HG02678 (cell line): Measurements from ENCODE around the gene CDH23.

Experiments used
- ATAC-seq: cut with Tn5 transposase; IDR thresholded peaks from one replicate; pipeline ENCODE4 v1.9.1; 2021; ENCODE audit warnings: mild to moderate bottlenecking, moderate library complexity; ENCODE audit not compliant: unreplicated experiment

CDH23 gene

DNA sequence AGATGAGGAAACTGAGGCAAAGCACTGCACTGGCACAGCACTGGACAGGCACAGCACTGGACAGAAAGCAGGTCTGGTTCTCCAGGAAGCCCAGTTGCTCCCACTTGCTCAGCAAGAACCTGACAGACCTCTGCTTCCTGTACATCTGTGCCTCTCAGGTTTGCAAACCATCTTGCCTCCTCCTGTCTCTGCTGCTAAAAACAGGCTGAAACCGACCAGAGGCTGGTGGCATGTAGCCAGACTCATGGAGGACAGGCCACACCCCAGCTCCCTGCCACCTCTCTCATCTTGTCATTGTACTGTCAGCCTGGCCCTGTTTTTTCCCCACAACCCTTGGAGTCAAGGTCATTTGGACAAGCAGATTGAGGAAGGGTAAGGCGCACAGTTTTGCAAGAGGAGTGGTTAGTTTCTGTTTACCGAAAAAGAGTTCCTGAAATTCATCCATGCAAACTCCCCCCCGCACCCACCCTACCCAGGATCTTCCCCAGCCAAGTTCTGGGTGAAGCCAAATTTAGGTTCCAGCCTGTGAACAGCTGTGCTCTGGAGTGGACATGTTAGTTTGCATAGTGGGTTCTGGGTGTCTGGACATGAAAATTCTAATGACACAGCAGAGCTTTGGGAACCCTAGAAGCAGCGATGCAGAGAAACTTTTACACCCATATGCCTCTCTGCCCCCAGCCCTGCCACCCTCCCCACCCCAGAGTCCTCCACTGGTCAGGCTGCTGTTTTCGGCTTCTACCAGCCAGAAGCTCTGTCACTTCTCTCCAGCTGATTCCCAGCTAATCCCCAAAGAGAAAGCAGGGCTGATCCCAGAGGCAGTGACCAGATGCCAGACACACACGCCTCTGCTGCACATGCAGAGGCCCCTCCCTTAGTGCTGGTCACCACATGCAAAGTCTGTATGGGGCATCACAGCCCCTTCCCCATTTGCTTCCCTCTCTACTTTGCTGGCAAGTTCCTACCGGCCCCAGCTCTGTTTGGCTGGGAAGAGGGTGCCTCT, 331.3 kb downstream of the CDH23 start:
- ATAC-seq: peak; percentile 61

DNA sequence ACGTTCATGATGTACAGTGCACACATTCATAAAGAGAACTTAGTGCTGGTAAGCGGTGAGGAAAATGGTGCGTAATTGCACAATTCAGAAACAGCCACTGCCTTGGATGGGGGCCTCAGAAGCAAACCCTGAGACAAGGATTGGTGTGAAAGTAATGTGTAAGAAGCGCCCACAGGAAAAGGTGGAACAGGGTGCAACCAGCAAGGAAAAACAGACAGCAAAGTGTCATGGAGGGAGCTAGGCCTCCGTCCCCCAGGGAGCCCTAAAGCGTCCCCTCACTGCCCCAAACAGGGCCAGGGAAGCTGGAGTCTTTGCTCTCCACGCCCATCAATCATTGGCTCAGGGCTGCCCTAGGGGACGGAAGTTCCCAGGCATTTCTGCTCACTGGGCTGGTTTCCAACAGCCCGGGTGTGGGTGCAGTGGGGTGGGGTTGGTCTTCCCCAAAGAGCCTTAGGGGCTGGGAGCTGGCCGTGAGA, 332.5 kb downstream of the CDH23 start:
- no peak for ATAC-seq

DNA sequence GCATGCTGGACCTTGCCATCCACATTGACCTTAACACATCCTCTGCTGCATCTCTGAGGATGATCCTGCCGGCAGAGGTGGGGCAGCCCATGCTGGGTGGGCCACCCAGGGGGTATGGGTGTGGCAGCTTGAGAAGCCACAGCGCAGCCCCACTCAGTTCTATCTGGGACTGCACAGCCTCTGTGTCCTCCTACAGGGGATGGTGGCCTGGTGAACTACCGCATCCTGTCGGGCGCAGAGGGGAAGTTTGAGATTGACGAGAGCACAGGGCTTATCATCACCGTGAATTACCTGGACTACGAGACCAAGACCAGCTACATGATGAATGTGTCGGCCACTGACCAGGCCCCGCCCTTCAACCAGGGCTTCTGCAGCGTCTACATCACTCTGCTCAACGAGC, 335.1 kb downstream of the CDH23 start:
- ATAC-seq: no peak

DNA sequence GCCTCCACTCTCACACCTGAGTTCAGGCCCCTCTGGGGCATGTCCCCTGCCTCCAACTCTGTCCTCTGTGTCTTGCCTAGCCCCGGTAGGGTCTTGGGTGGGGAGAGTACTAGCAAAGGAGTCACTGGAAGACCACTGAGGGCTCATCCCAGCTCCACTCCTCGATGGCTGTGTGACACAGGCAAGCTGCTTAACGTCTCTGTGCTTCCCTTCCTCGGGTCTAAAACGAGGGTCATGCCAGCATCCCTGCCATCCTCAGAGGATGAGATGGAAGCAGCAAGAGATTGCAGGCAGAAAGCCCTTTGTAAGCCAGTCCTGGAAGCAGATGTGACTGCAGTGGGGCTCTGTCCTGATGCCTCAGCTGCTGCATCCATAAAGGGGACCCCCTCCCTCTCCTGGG, 338.1 kb downstream of the CDH23 start:
- ATAC-seq: no peak

DNA sequence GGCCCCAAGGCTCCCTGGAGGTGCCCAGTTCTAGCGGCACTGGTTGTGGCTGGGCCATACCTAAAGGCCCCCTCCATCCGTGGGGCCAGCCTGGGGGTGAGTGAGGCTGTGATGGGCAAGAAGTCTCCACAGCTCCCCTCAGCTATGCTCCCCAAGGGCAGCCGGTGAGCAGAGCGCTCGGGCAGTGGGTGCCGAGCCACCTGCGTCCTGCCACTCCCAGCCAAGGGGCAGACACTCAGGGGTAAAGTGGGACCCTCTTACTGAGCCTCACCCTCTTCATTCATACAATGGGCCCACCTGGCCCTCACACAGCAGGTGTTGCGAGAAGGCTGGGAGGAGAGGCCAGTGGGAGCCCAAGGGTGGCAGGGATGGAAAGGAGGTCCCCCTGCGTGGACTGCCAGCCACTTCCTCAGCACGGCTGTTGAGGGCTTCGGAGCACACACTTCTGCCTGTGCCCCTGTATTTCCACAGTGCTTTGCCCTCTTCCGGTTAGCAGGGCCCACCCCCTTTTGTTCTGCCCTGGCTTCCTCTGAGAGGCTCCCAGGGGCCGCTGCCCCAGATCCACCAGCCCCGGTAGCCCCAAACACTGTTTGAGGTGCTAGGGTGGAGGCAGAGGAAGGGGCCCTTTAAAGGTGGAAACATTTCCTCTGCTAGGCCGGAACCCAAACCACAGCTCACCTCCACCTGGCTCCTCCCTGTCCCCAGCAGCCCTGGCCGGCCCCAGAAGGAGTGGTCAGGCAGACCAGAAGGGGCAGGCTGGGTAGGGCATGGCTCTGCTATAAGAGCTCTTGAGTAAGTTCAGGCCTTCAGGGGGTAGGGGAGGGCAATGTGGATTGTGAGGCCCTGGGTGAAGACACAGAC, 339.2 kb downstream of the CDH23 start:
- no peak for ATAC-seq

DNA sequence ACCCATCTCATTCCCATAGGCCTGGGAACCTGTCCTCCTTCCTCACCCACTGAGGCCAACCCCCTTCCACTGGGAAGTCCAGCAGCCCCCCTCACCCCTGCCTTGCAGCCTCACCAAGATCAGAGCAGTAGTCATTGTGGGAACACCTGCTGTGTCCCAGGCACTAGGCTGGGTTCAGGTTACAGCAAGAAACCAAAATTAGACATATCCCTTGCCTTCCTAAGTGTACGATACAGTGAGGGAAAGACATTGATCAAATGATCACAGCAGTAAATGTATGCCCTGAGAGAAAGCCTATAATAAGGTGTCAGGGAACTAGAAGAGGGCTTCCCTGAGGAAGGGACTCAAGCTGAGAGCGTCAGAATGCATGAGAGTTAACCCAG, 339.8 kb downstream of the CDH23 start:
- ATAC-seq: no peak

DNA sequence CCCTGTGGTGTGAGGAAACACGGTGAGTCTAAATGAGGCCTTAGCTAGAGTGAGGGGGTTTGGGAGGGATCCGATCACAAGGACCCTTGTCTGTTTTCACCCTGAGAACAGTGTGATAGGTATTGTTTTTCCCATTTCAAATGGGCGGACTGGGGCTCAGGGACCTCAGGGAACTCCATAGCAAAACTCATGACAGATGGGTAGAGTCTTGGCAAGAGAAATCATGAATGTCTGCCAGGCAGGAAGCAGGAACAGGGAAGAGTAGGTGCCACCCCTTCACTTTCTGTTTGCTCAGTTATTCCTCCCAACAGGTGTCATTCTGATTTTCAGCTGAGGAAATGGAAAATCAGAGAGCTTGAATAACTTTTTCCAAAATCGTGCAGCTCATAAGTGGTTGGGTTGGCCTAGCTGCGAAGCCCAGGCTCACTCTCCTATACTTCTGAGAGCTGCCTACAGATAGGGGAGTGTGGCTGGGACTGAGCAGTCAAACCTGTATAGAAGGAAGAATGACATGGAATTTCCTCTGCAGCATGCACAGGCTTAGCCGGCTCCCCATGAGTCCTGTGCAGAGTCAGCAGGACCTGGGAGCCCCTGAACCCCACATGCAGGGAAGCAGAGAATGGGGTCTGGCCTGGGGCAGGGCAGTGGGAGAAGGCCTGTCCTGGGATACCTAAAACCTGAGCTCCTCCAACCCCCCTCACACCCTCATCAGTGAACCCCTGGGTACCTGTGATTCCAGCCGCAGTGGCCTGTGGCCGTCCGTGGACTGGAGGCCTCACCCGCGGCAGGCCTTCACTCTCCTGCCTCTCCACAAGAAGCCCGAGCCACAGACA, 340.5 kb downstream of the CDH23 start:
- ATAC-seq: no peak

DNA sequence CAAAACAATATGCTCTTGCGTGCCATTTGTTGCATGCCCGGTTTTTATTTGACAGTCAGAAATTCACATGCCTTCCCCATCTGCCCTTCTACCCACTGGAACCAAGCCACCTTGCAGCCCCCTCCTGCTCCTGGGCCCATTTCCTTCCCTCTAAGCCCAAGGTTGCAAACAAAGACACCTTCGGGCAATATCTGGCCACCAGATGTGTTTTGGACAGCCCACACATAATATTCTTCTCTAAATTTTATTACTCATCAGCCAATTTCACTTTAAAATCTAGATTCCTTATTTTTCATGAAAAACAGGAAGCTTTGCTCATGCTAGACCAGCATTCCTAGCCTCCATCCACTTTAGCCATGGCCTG, 341.1 kb downstream of the CDH23 start:
- no peak for ATAC-seq

DNA sequence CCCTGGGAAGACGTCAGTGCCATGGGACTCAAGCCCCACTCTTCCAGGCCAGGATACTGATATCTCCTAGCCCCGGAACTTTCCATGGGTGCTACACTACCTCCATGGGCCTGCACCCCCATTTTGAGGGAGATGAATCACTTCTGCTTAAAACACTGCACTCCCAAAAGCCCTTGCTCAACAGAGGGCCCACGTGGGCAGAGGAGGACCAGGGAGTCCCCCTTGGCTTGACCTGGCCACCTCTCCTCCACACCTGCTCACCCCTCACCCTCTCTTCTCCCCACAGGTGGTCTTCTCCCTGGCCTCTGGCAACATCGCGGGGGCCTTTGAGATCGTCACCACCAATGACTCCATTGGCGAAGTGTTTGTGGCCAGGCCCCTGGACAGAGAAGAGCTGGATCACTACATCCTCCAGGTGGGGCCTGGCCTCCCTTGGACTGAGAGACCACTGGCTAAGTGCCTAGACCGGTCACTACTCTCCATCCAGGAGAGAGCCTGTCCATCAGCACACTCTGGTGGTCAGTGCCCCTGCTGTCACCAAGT, 342.7 kb downstream of the CDH23 start:
- no peak for ATAC-seq

DNA sequence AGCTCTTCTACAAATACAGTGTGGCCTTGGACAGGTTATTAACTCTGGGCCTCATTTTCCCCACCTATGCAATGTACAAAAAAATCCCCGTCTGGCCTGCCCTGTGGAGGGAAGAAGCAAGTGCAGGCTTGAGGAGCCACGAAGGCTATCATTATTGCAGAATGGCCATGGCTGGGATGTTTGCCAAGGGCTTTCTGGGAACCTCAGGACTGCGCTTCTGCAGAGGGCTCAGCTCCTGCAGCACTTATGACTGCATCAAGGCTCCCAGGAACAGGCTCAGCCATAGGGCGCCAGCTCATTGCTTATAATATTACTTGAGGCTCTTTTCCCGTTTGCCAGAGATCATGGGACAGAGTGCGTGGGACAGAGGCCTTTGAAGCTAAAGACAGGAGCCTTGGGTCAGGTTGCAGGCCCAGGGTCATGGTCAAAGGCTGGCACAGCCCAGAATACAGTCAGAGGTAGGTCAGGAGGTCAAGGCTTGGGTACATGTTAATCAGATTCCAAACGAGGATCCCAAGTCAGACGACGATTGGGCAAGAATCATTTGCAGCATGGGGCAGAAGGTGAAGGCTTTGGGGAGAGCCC, 343.4 kb downstream of the CDH23 start:
- no peak for ATAC-seq

DNA sequence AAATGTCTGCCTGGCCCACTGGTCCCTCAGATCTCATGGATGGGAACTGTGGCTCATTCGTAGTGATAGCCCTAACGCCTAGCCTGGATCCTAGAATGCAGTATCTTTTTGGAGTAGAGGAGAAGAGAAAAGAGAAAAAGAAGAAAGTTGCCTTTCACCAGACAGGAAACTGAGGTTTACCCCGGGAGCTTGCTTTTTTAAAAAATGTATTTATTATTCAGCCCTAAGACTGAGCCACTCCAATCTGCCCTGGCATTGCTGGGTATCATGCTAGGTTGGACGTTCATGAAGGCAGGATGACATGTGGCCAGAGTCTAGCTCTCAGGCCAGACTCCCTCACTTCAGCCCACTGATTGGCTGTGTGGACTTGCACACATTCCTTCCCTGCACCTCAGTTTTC, 344.3 kb downstream of the CDH23 start:
- no peak for ATAC-seq

DNA sequence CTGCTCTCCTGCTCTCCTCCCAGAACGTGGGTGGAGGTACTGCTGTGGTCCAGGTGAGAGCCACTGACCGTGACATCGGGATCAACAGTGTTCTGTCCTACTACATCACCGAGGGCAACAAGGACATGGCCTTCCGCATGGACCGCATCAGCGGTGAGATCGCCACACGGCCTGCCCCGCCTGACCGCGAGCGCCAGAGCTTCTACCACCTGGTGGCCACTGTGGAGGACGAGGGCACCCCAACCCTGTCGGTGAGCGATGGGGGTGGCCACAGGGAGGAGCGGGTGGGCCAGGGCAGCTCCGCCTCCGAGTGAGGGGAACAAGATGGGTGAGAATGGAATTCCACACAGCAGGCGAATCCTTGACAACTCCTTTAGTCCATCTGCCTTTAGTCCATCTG, 345.0 kb downstream of the CDH23 start:
- ATAC-seq: no peak

DNA sequence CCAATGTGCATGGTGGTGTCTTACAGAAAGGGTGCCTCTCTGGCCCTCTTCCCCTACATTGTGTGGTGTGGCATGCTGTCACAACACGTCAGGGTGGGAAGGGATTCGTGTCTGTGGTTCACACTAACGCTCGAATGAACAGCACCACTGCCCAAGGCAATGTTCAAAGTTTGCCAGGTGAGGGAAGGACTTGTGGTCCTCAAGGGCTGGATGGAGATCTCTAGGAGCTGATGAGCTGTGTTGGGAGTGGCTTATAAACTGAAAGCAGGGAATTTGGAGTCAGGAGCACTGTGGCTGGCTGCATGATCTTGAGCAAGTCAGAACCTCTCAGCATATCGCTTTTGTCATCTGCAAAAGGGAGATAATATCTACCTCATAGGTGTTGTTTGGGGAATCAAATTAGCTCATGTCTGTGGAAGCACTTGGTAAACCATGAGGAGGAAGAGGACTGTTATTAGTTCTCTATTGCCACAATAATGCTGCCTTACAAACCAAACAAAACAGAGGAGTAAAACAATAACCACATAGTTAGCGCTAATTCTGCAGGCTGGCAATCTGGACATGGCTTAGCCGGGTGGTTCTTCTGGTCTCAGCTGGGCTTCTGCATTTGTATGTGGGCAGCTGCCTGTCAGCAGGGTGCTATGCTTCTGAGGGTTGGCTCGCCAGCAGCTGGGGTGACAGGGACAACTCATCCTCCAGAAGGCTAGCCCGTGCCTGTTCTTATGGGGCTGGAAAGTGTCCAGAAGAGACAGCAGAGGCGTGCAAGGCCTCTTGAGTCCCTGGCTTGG, 345.8 kb downstream of the CDH23 start:
- no peak for ATAC-seq

DNA sequence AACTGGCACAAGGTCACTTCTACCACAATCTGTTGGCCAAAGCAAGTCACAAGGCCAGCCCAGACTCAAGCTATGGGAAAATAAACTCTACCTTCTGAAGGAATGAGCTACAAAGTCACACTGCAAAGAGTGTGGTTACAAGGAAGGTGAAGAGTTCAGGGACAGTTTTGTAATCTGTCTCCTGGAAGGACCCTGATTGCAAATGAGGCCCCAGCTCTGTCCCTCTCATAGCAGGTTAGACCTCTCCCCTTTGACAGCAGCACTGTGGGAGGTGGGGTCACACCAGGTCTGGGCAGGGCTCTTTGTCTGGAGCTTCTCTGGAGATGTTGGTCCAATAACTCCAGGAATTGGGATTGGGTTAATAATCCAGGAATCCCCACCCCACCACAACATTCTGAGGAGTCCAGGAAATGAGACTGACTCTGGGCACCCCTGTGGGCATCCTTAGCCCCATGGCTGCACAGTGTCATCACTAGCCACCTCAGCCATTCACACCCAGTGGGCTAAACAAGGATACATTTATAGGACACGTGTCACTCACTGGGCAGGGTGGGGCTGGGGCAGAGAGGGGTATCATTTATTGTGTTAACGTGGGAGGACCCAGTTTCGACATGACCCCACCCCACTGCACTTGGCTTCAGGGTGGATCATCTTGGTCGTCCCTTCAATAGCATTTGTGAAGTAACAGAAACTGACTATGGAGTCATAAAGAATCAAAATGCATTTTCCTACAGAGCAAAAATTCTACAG, 346.5 kb downstream of the CDH23 start:
- no peak for ATAC-seq

DNA sequence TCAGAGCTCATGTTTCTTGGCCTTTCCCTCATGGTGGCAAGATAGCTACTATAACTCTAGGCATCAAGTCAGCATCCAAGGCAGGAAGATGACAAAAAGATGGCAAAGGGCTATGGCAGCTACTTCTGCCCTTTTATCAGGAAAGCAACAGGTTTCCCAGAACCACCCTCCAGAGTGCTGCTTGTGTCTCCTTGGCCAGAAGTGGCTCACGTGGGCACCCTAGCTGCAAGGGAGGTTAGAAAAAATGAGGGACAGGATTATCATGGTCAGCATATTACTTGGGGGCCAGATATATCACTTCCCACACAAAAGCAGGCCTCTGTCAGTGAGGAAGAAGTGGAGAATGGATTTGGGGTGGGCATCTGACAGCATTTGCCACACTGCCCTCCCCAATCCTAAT, 347.1 kb downstream of the CDH23 start:
- ATAC-seq: no peak

DNA sequence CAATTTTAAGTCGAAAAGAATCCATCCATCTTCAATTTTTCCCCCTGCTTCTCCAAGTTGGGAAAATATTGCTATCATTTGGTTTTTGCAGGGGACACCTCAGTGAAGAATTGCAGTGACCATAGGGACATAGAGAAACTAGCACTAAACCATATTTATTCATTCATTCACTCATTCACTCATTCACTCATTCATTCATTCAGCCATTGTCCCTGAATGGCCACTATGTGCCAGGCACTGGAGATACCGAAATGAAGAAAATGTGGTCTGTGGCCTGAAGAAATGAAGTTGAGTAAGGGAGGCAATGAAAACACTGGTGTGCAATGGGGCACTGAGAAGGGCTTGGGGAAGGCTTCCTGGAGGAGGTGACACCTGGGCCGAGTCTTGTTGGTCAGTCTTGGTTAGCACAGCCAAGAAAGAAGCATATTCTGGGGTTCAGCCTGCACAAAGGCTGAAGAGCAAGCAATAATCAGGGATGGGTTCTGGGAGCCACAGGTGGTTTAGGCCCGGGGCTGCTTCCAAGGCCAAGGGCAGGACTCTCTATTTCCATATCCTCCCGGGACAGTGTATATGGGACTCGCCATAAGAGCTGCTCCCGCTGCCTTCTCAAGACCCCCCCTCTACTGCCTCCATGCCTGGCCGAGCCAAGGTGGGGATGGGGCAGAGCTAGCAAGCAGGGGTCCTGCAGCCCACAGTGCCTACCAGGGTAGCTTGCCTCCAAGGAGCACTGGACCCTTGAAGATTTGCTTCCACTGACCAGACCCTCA, 348.4 kb downstream of the CDH23 start:
- ATAC-seq: no peak

DNA sequence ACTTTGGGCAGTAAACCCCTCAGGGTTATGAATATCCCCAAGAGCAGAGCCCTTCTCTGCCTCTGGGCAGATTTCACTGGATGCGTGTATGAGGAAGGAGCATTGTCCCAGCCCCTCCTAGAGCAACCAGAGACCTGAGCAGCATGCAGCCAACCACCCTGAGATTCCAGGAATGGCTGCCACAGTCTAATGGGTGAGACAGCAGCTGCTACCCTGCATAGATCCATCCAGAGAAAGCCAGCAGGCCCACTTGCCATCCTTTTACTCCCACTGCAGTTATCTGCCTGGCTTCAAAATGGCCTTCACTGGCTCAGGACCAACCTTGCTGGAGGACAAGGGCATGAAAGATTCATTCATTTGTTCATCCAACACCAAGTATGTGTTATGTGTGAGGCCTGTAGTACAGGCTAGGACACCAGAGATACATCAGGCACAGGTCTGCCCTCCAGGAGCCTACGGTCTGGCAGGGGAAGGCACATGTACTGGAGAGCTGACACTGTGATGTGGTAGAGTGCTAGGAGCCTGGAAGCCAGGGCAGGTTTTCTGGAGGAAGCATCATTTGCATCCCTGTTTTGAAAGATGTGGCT, 349.0 kb downstream of the CDH23 start:
- no peak for ATAC-seq
